Stimulated activated naive B cell treated with anti-CD40 and anti-IgM and Interleukin-4, amounts not matched to agents 10 μg/mL and 1 μg/mL and 100 μg/mL, for 72 hours (primary cell): ENCODE results near the gene COG1.
A peak's percentile ranks its signal among the peaks of the same experiment; 100 is the strongest.

Experiments
- ATAC-seq, 2 donors: fragments of 150-1000 bp; cut with Tn5 transposase; replicated peaks; 2 replicates each; pipeline ENCODE4 v1.10.0; 2021; ENCODE audit warnings: moderate library complexity in 1 of 2
- DNase-seq: peaks from one replicate; pipeline ENCODE4 v3.0.0; 2021
- H3K27ac Mint-ChIP-seq: one replicate; pipeline ENCODE4 v1.8.0; 2022; ENCODE audit warnings: mild to moderate bottlenecking, mixed read lengths
- H3K27me3 Mint-ChIP-seq, 2 donors: one replicate each; pipeline ENCODE4 v1.8.0; 2022; ENCODE audit warnings: mixed read lengths in 2 of 2
- H3K36me3 Mint-ChIP-seq, 2 donors: one replicate each; pipeline ENCODE4 v1.8.0; 2022; ENCODE audit warnings: mixed read lengths in 2 of 2, mild to moderate bottlenecking in 1 of 2
- H3K4me1 Mint-ChIP-seq, 2 donors: one replicate each; pipeline ENCODE4 v1.8.0; 2022; ENCODE audit warnings: mixed read lengths in 2 of 2, mild to moderate bottlenecking in 1 of 2
- H3K4me3 Mint-ChIP-seq, 2 donors: one replicate each; pipeline ENCODE4 v1.8.0; 2022; ENCODE audit warnings: mild to moderate bottlenecking in 2 of 2, mixed read lengths in 2 of 2, moderate library complexity in 1 of 2
- H3K9me3 Mint-ChIP-seq, 2 donors: one replicate each; pipeline ENCODE4 v1.8.0; 2022; ENCODE audit warnings: mixed read lengths in 2 of 2, mild to moderate bottlenecking in 1 of 2

The COG1 gene

GRCh38 chr17:73157521-73157890 is 35.3 kb upstream of the COG1 start:
- Mint-ChIP-seq H3K9me3 (peaks cover 0 to under 1% of the 10 kb centered on the region in 2 donors), H3K4me3 (no peak overlapping the region)

GRCh38 chr17:73158133-73158532 is 34.7 kb upstream of the COG1 start:
- Mint-ChIP-seq H3K36me3 (no peaks in the 10 kb centered on the region), H3K27me3 (peaks cover 36 to 39% of the 10 kb centered on the region in 2 donors), H3K9me3 (no peaks in the 10 kb centered on the region), H3K27ac (no peak overlapping the region), H3K4me1 (peaks cover 32 to 45% of the 10 kb centered on the region in 2 donors), H3K4me3 (no peak overlapping the region)
- no peak for ATAC-seq
- DNase-seq = no peak

More at GRCh38 chr17:73157521-73157890, 35.3 kb upstream of the COG1 start:
- Mint-ChIP-seq H3K4me1 (peaks cover 33 to 48% of the 10 kb centered on the region in 2 donors), H3K27me3 (peaks cover 30 to 34% of the 10 kb centered on the region in 2 donors), H3K36me3 (peaks cover under 1 to 1% of the 10 kb centered on the region in 2 donors), H3K27ac (peak overlapping the region; percentile 81)
- ATAC-seq (no peak), DNase-seq (no peak)

- Mint-ChIP-seq H3K27me3 (peaks cover 59 to 66% of the 10 kb centered on the region in 2 donors), H3K36me3 (no peaks in the 10 kb centered on the region), H3K4me1 (peaks cover 39 to 45% of the 10 kb centered on the region in 2 donors), H3K9me3 (no peaks in the 10 kb centered on the region), H3K4me3 (no peak overlapping the region), H3K27ac (no peak overlapping the region)
- DNase-seq (no peak), ATAC-seq (no peak)
Measured at GRCh38 chr17:73160980-73161630, 31.8 kb upstream of the COG1 start.

GRCh38 chr17:73163043-73163442 is 29.8 kb upstream of the COG1 start:
- Mint-ChIP-seq H3K27me3 (peaks cover 64 to 84% of the 10 kb centered on the region in 2 donors), H3K4me1 (peaks cover 42 to 52% of the 10 kb centered on the region in 2 donors), H3K4me3 (no peak overlapping the region), H3K9me3 (no peaks in the 10 kb centered on the region), H3K36me3 (no peaks in the 10 kb centered on the region), H3K27ac (no peak overlapping the region)
- ATAC-seq (no peak), DNase-seq (no peak)

GRCh38 chr17:73165616-73166404 is 27.0 kb upstream of the COG1 start:
- Mint-ChIP-seq H3K9me3 (no peaks in the 10 kb centered on the region), H3K4me3 (peak overlapping the region; percentile 86 to 90), H3K36me3 (peaks cover 0 to 12% of the 10 kb centered on the region in 2 donors), H3K27ac (peak overlapping the region; percentile 86), H3K4me1 (peaks cover 34 to 47% of the 10 kb centered on the region in 2 donors), H3K27me3 (peaks cover 55 to 82% of the 10 kb centered on the region in 2 donors)
- DNase-seq (no peak), ATAC-seq (no peak)

GRCh38 chr17:73166731-73167581 is 25.9 kb upstream of the COG1 start:
- peak overlapping the region; percentile 1 for H3K27ac Mint-ChIP-seq
- ATAC-seq (peak; percentile 33 to 58), DNase-seq (no peak)
- peaks cover 0 to 12% of the 10 kb centered on the region in 2 donors for H3K36me3 Mint-ChIP-seq
- peaks cover 47 to 74% of the 10 kb centered on the region in 2 donors for H3K27me3 Mint-ChIP-seq
- H3K4me1 Mint-ChIP-seq = peaks cover 34 to 47% of the 10 kb centered on the region in 2 donors
- peak overlapping the region; percentile 86 to 90 for H3K4me3 Mint-ChIP-seq
- H3K9me3 Mint-ChIP-seq = no peaks in the 10 kb centered on the region

GRCh38 chr17:73168667-73169066 is 24.2 kb upstream of the COG1 start:
- Mint-ChIP-seq H3K36me3 (peaks cover 0 to 12% of the 10 kb centered on the region in 2 donors), H3K4me3 (no peak overlapping the region), H3K27ac (no peak overlapping the region), H3K4me1 (peaks cover 31 to 43% of the 10 kb centered on the region in 2 donors), H3K9me3 (no peaks in the 10 kb centered on the region), H3K27me3 (peaks cover 37 to 60% of the 10 kb centered on the region in 2 donors)
- no peak for DNase-seq
- ATAC-seq = no peak

- ATAC-seq (no peak), DNase-seq (no peak)
- Mint-ChIP-seq H3K4me1 (peaks cover 14 to 27% of the 10 kb centered on the region in 2 donors), H3K27ac (no peak overlapping the region), H3K27me3 (peaks cover 24 to 43% of the 10 kb centered on the region in 2 donors), H3K4me3 (no peak overlapping the region), H3K9me3 (no peaks in the 10 kb centered on the region), H3K36me3 (peaks cover 0 to 18% of the 10 kb centered on the region in 2 donors)
Measured at GRCh38 chr17:73170324-73170723, 22.5 kb upstream of the COG1 start.

- DNase-seq (no peak), ATAC-seq (no peak)
- Mint-ChIP-seq H3K27ac (no peak overlapping the region), H3K4me1 (peaks cover 7 to 9% of the 10 kb centered on the region in 2 donors), H3K4me3 (no peak overlapping the region), H3K36me3 (peaks cover 0 to 29% of the 10 kb centered on the region in 2 donors), H3K27me3 (peaks cover 17 to 24% of the 10 kb centered on the region in 2 donors), H3K9me3 (no peaks in the 10 kb centered on the region)
Measured at GRCh38 chr17:73172252-73172651, 20.6 kb upstream of the COG1 start.

GRCh38 chr17:73174126-73174525 is 18.7 kb upstream of the COG1 start:
- H3K4me1 Mint-ChIP-seq = peaks cover 0 to 2% of the 10 kb centered on the region in 2 donors
- DNase-seq = no peak
- H3K9me3 Mint-ChIP-seq = no peaks in the 10 kb centered on the region
- H3K36me3 Mint-ChIP-seq = peaks cover 0 to 28% of the 10 kb centered on the region in 2 donors
- peak overlapping the region; percentile 62 for H3K27ac Mint-ChIP-seq
- no peak for ATAC-seq
- no peak overlapping the region for H3K4me3 Mint-ChIP-seq
- peaks cover 8% of the 10 kb centered on the region in 2 donors for H3K27me3 Mint-ChIP-seq

GRCh38 chr17:73175962-73176565 is 16.8 kb upstream of the COG1 start:
- DNase-seq (no peak), ATAC-seq (no peak)
- Mint-ChIP-seq H3K27me3 (no peaks in the 10 kb centered on the region), H3K36me3 (peaks cover 0 to 17% of the 10 kb centered on the region in 2 donors), H3K4me3 (no peak overlapping the region), H3K9me3 (no peaks in the 10 kb centered on the region), H3K27ac (no peak overlapping the region), H3K4me1 (peaks cover 0 to 2% of the 10 kb centered on the region in 2 donors)

- H3K36me3 Mint-ChIP-seq = peaks cover 0 to 11% of the 10 kb centered on the region in 2 donors
- no peak overlapping the region for H3K27ac Mint-ChIP-seq
- ATAC-seq (no peak), DNase-seq (no peak)
- no peaks in the 10 kb centered on the region for H3K9me3 Mint-ChIP-seq
- no peaks in the 10 kb centered on the region for H3K27me3 Mint-ChIP-seq
- no peak overlapping the region for H3K4me3 Mint-ChIP-seq
- peaks cover 0 to 2% of the 10 kb centered on the region in 2 donors for H3K4me1 Mint-ChIP-seq
Measured at GRCh38 chr17:73179387-73179786, 13.5 kb upstream of the COG1 start.

- no peak overlapping the region for H3K4me3 Mint-ChIP-seq
- ATAC-seq (no peak), DNase-seq (no peak)
- H3K4me1 Mint-ChIP-seq = peaks cover 0 to 2% of the 10 kb centered on the region in 2 donors
- no peak overlapping the region for H3K27ac Mint-ChIP-seq
- H3K9me3 Mint-ChIP-seq = no peaks in the 10 kb centered on the region
- H3K36me3 Mint-ChIP-seq = peaks cover 0 to 11% of the 10 kb centered on the region in 2 donors
- no peaks in the 10 kb centered on the region for H3K27me3 Mint-ChIP-seq
Measured at GRCh38 chr17:73179878-73180277, 13.0 kb upstream of the COG1 start.
